OCI-LY1 (cell line): ENCODE measurements around the gene JAK1.

ENCODE experiments used
- H2AFZ ChIP-seq: fragments of 200-600 bp; sonication (generic), shearing (Covaris generic); 2 replicates; pipeline ENCODE4 v1.6.0; 2014; ENCODE audit warnings: antibody characterized with exemption, mild to moderate bottlenecking, low read length
- H3F3A ChIP-seq: fragments of 200-600 bp; sonication (generic), shearing (Covaris generic); 2 replicates; pipeline ENCODE4 v1.6.0; 2014; ENCODE audit warnings: mild to moderate bottlenecking, antibody characterized with exemption, low read length, moderate library complexity; ENCODE audit not compliant: insufficient read depth
- H3K27ac ChIP-seq: fragments of 200-600 bp; sonication (generic); 2 replicates; pipeline ENCODE4 v1.5.1; 2014; ENCODE audit warnings: low read length, mixed run types, mild to moderate bottlenecking, low read depth; ENCODE audit not compliant: poor library complexity, severe bottlenecking
- H3K27me3 ChIP-seq: fragments of 200-600 bp; sonication (generic); 2 replicates; pipeline ENCODE4 v1.6.0; 2014; ENCODE audit warnings: antibody characterized with exemption, mild to moderate bottlenecking, low read length, moderate library complexity; ENCODE audit not compliant: insufficient read depth
- H3K36me3 ChIP-seq: fragments of 200-600 bp; sonication (generic); 2 replicates; pipeline ENCODE4 v1.6.1; 2014; ENCODE audit warnings: mild to moderate bottlenecking, antibody characterized with exemption, low read length, moderate library complexity, mixed read lengths; ENCODE audit not compliant: insufficient read depth
- H3K4me1 ChIP-seq: fragments of 200-600 bp; sonication (generic); 2 replicates; pipeline ENCODE4 v1.5.1; 2014; ENCODE audit warnings: mild to moderate bottlenecking, low read length, moderate library complexity; ENCODE audit not compliant: insufficient read depth, severe bottlenecking
- H3K4me2 ChIP-seq: fragments of 200-600 bp; sonication (generic), shearing (Covaris generic); 2 replicates; pipeline ENCODE4 v1.6.1; 2014; ENCODE audit warnings: low read length
- H3K4me3 ChIP-seq: fragments of 200-600 bp; sonication (generic); 2 replicates; pipeline ENCODE4 v1.5.1; 2014; ENCODE audit warnings: low read length, low read depth, mild to moderate bottlenecking, mixed read lengths; ENCODE audit not compliant: poor library complexity, severe bottlenecking
- H3K79me2 ChIP-seq: fragments of 200-600 bp; shearing (Covaris generic); 2 replicates; pipeline ENCODE4 v1.6.1; 2016; ENCODE audit warnings: mixed run types, low read length, mixed read lengths; ENCODE audit not compliant: insufficient read depth
- H3K9ac ChIP-seq: fragments of 200-600 bp; sonication (generic), shearing (Covaris generic); 2 replicates; pipeline ENCODE4 v1.6.1; 2014; ENCODE audit warnings: mild to moderate bottlenecking, low read length, mixed read lengths
- H3K9me2 ChIP-seq: fragments of 200-600 bp; sonication (generic), shearing (Covaris generic); 2 replicates; pipeline ENCODE4 v1.6.1; 2014; ENCODE audit warnings: low read depth, mild to moderate bottlenecking, low read length, mixed read lengths
- H3K9me3 ChIP-seq: fragments of 200-600 bp; shearing (Covaris generic); 2 replicates; pipeline ENCODE4 v1.6.1; 2014; ENCODE audit warnings: low read length, mixed read lengths
- H4K20me1 ChIP-seq: fragments of 200-600 bp; sonication (generic), shearing (Covaris generic); 2 replicates; pipeline ENCODE4 v1.6.0; 2016; ENCODE audit warnings: mild to moderate bottlenecking, low read length; ENCODE audit not compliant: insufficient read depth
- CTCF ChIP-seq: fragments of 200-600 bp; sonication (generic), shearing (Covaris generic); IDR thresholded peaks from 2 replicates; pipeline ENCODE4 v1.5.1; 2017; ENCODE audit warnings: mild to moderate bottlenecking, antibody characterized with exemption, low read length, moderate library complexity, mixed read lengths
- EZH2 ChIP-seq: fragments of 200-600 bp; sonication (generic), shearing (Covaris generic); IDR thresholded peaks from 2 replicates; pipeline ENCODE4 v1.8.0; 2017; ENCODE audit warnings: borderline replicate concordance, mixed run types, mild to moderate bottlenecking, antibody characterized with exemption, low read length, moderate library complexity, mixed read lengths

JAK1 gene

DNA sequence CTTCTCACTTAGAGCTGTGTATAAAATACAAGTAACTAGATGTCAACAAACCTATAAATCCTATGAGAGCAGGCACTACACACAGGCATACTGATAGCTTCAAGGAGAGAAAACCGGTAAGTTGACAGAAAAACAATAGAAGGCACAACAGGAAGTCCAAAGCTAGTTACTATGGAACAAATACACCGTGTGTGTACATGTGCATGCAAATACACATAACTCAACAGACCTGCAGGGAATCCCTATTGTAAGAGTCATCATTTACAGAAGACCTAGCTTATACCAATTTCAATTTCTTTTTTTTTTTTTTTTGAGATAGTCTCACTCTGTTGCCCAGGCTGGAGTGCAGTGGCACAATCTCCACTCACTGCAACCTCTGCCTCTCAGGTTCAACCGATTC, 26.3 kb downstream of the JAK1 start:
- H3K27me3 ChIP-seq: no peaks in the 10 kb centered on the region
- H3K27ac ChIP-seq: no peak overlapping the region
- peaks cover 3% of the 10 kb centered on the region; the same call in 1 of the 2 replicates for H3K79me2 ChIP-seq
- H3K4me3 ChIP-seq: no peak overlapping the region
- H3K9ac ChIP-seq: no peak overlapping the region
- no peaks in the 10 kb centered on the region for H3K4me1 ChIP-seq
- peaks cover 4% of the 10 kb centered on the region; the same call in 1 of the 2 replicates for H4K20me1 ChIP-seq
- no peak overlapping the region for H2AFZ ChIP-seq
- TF ChIP-seq CTCF: no peak
- no peak for TF ChIP-seq EZH2
- no peaks in the 10 kb centered on the region for H3K9me3 ChIP-seq
- H3K36me3 ChIP-seq: no peaks in the 10 kb centered on the region
- H3K4me2 ChIP-seq: no peak overlapping the region
- no peaks in the 10 kb centered on the region for H3K9me2 ChIP-seq
- H3F3A ChIP-seq: no peaks in the 10 kb centered on the region

DNA sequence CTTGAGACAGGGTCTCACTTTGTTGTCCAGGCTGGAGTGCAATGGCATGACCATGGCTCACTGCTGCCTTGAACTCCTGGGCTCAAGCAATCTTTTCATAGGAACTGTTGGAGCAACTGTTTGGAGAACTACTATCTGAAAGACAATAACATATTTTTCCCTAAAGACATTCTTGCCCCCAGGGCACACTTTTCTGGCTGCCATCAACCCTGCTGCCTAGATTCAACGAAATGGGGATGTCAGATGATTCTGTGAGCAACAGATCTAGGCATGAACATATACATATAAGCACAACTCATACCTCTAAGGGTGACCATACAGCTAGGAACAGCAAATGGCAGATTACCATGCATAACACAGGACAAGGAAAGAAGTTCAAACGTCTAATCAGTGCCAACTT, 27.4 kb downstream of the JAK1 start:
- Histone ChIP-seq H4K20me1 (peaks cover 7% of the 10 kb centered on the region; the same call in 1 of the 2 replicates), H3K27me3 (no peaks in the 10 kb centered on the region), H3K4me2 (no peak overlapping the region), H3K4me3 (no peak overlapping the region), H3F3A (no peaks in the 10 kb centered on the region), H3K79me2 (peaks cover 3% of the 10 kb centered on the region; the same call in 1 of the 2 replicates), H3K4me1 (no peaks in the 10 kb centered on the region), H2AFZ (no peak overlapping the region), H3K27ac (no peak overlapping the region), H3K9me2 (no peaks in the 10 kb centered on the region), H3K9ac (no peak overlapping the region), H3K36me3 (no peaks in the 10 kb centered on the region), H3K9me3 (no peaks in the 10 kb centered on the region)
- TF ChIP-seq EZH2 (no peak), CTCF (no peak)

GRCh38 chr1:64936956-64937355, 29.4 kb downstream of the JAK1 start:
- Histone ChIP-seq H4K20me1 (peaks cover 10% of the 10 kb centered on the region; the same call in 1 of the 2 replicates), H3K27me3 (no peaks in the 10 kb centered on the region), H3K9me3 (no peaks in the 10 kb centered on the region), H3F3A (no peaks in the 10 kb centered on the region), H3K4me1 (no peaks in the 10 kb centered on the region), H3K9ac (no peak overlapping the region), H3K36me3 (no peaks in the 10 kb centered on the region), H3K4me2 (no peak overlapping the region), H3K9me2 (no peaks in the 10 kb centered on the region), H3K79me2 (no peaks in the 10 kb centered on the region; the same call in 1 of the 2 replicates), H3K4me3 (no peak overlapping the region), H3K27ac (no peak overlapping the region), H2AFZ (no peak overlapping the region)
- no peak for TF ChIP-seq EZH2
- TF ChIP-seq CTCF: no peak
